Left renal cortex interstitium (tissue), 4 donors: ENCODE measurements around the gene SERPINA3. TPM values are rescaled to one million over a fixed set of nuclear protein-coding genes. Genes with fewer than 3 reads are reported as not detected.

ENCODE experiments used
- polyA plus RNA-seq, 4 donors: library from polyadenylated mRNA; unstranded; fragments of 120-200 nt; gene quantifications; one replicate each; pipeline ENCODE4 v1.2.1, GENCODE V29; 2013; ENCODE audit not compliant: insufficient read length in 4 of 4

The SERPINA3 gene
- polyA plus RNA-seq, 4 donors: 0.21 to 1.2 (median 0.48) TPM; not detected in 1

Other genes with a start within 250 kb of the SERPINA3 start
- gene SERPINA2, start 245.7 kb upstream of the SERPINA3 start, polyA plus RNA-seq: not detected
- 100 to 1,000 TPM in 1 of 4 donors, 10 to 100 TPM in 3; 51.1 to 225 (median 90.9) TPM for gene SERPINA1, start 223.8 kb upstream of the SERPINA3 start, polyA plus RNA-seq
- under 1 TPM in 1 of 4 donors, not detected in 3; 0.86 TPM for gene SERPINA11, start 159.6 kb upstream of the SERPINA3 start, polyA plus RNA-seq
- not detected for gene SERPINA9, start 136.2 kb upstream of the SERPINA3 start, polyA plus RNA-seq
- under 1 TPM; 0.30 to 0.77 (median 0.48) TPM for gene SERPINA12, start 102.9 kb upstream of the SERPINA3 start, polyA plus RNA-seq
- 1 to 10 TPM; 1.0 to 3.8 (median 1.3) TPM for gene SERPINA4, start 50.9 kb upstream of the SERPINA3 start, polyA plus RNA-seq
- gene SERPINA5, start 31.0 kb upstream of the SERPINA3 start, polyA plus RNA-seq: 10 to 100 TPM in 2 of 4 donors, 1 to 10 TPM in 2; 9.1 to 17.1 (median 11.8) TPM
- not detected for gene GSC, start 157.7 kb downstream of the SERPINA3 start, polyA plus RNA-seq